Peyer's patch (tissue), 4 donors: ENCODE results near the gene CNTNAP2. TPM values are rescaled to one million over a fixed set of nuclear protein-coding genes. Genes with fewer than 3 reads are reported as not detected.

Experiments used
- DNase-seq, 3 donors: peaks; one replicate each; pipeline ENCODE4 v3.0.0-alpha.2; 2017 to 2019
- H3K27ac ChIP-seq, 4 donors: fragments of 200-600 bp; sonication (generic); one replicate each; pipeline ENCODE4 v1.5.1; 2016 to 2019
- H3K27me3 ChIP-seq, 2 donors: fragments of 200-600 bp; sonication (generic); one replicate each; pipeline ENCODE4 v1.5.1; 2019
- H3K36me3 ChIP-seq, 3 donors: fragments of 200-600 bp; sonication (generic); one replicate each; pipeline ENCODE4 v1.5.1; 2016 to 2019
- H3K4me1 ChIP-seq, 4 donors: fragments of 200-600 bp; sonication (generic); one replicate each; pipeline ENCODE4 v1.5.1; 2016 to 2019
- H3K4me3 ChIP-seq, 4 donors: fragments of 200-600 bp; sonication (generic); 1 replicate in 3 of 4; 2 replicates in 1 of 4; pipeline ENCODE4 v1.5.1; 2016 to 2019; ENCODE audit warnings: mild to moderate bottlenecking in 1 of 4
- H3K9me3 ChIP-seq, 4 donors: fragments of 200-600 bp; sonication (generic); one replicate each; pipeline ENCODE4 v1.5.1; 2016 to 2019; ENCODE audit warnings: mild to moderate bottlenecking in 1 of 4
- CTCF ChIP-seq, 6 experiments: fragments of 450-650 bp in 4 of 6; fragments of 200-600 bp in 2 of 6; sonication (generic) in 1 of 6; IDR thresholded peaks; one replicate each; pipeline ENCODE4 v1.5.1; 2017 to 2019; ENCODE audit warnings: antibody characterized with exemption in 6 of 6, mild to moderate bottlenecking in 3 of 6, moderate library complexity in 1 of 6
- POLR2A ChIP-seq, 2 donors: fragments of 450-650 bp; IDR thresholded peaks; one replicate each; pipeline ENCODE4 v1.5.1; 2017; ENCODE audit warnings: antibody characterized with exemption in 2 of 2, mild to moderate bottlenecking in 2 of 2, moderate library complexity in 2 of 2
- total RNA-seq, 4 donors: library from RNA; depleted of rRNA; stranded (reverse); fragments of >200 nt; gene quantifications; one replicate each; pipeline ENCODE4 v1.1.0, GENCODE V29; 2016

The CNTNAP2 gene
- total RNA-seq, 4 donors from 2014 or later: 1.5 to 4.9 (median 3.6) TPM

- Histone ChIP-seq H3K27me3 (no peaks in the 10 kb centered on the region), H3K4me3 (no peak overlapping the region), H3K4me1 (peaks cover 0 to 3% (median 0%) of the 10 kb centered on the region in 4 donors), H3K36me3 (no peaks in the 10 kb centered on the region), H3K27ac (no peak overlapping the region), H3K9me3 (no peaks in the 10 kb centered on the region)
- no peak for TF ChIP-seq CTCF (IDR thresholded peaks at IDR 0.05)
- no peak for TF ChIP-seq POLR2A (IDR thresholded peaks at IDR 0.05)
- no peak for DNase-seq
Measured at GRCh38 chr7:148241700-148242293, 2125.2 kb downstream of the CNTNAP2 start.

GRCh38 chr7:148242294-148242821 lies 2125.8 kb downstream of the CNTNAP2 start:
- Histone ChIP-seq H3K4me3 (peak overlapping the region in 1 of 4 donors; percentile 1), H3K27ac (no peak overlapping the region), H3K36me3 (no peaks in the 10 kb centered on the region), H3K4me1 (peaks cover 0 to 3% (median 0%) of the 10 kb centered on the region in 4 donors), H3K27me3 (no peaks in the 10 kb centered on the region), H3K9me3 (no peaks in the 10 kb centered on the region)
- DNase-seq: peak in 1 of 3 donors; percentile 49
- TF ChIP-seq CTCF (IDR thresholded peaks at IDR 0.05) (peak; percentile 21 to 68 (median 62)), POLR2A (IDR thresholded peaks at IDR 0.05) (no peak)

- Histone ChIP-seq H3K36me3 (no peaks in the 10 kb centered on the region), H3K4me3 (no peak overlapping the region), H3K9me3 (no peaks in the 10 kb centered on the region), H3K4me1 (peaks cover 0 to 3% (median 0%) of the 10 kb centered on the region in 4 donors), H3K27ac (no peak overlapping the region), H3K27me3 (no peaks in the 10 kb centered on the region)
- no peak for DNase-seq
- TF ChIP-seq CTCF (IDR thresholded peaks at IDR 0.05) (no peak), POLR2A (IDR thresholded peaks at IDR 0.05) (no peak)
Measured at GRCh38 chr7:148245381-148245780, 2128.8 kb downstream of the CNTNAP2 start.

GRCh38 chr7:148253629-148254028 lies 2137.0 kb downstream of the CNTNAP2 start:
- Histone ChIP-seq H3K27ac (no peak overlapping the region), H3K4me3 (no peak overlapping the region), H3K36me3 (no peaks in the 10 kb centered on the region), H3K9me3 (peaks cover 0 to 8% (median 0%) of the 10 kb centered on the region in 4 donors), H3K27me3 (no peaks in the 10 kb centered on the region), H3K4me1 (no peaks in the 10 kb centered on the region)
- no peak for TF ChIP-seq CTCF (IDR thresholded peaks at IDR 0.05)
- TF ChIP-seq POLR2A (IDR thresholded peaks at IDR 0.05): no peak
- DNase-seq: no peak

- no peak overlapping the region for H3K4me3 ChIP-seq
- H3K9me3 ChIP-seq: peaks cover 0 to 8% (median 0%) of the 10 kb centered on the region in 4 donors
- no peaks in the 10 kb centered on the region for H3K36me3 ChIP-seq
- no peaks in the 10 kb centered on the region for H3K27me3 ChIP-seq
- no peak overlapping the region for H3K27ac ChIP-seq
- no peak for TF ChIP-seq POLR2A (IDR thresholded peaks at IDR 0.05)
- TF ChIP-seq CTCF (IDR thresholded peaks at IDR 0.05): no peak
- no peaks in the 10 kb centered on the region for H3K4me1 ChIP-seq
- DNase-seq: no peak
Measured at GRCh38 chr7:148255333-148255732, 2138.7 kb downstream of the CNTNAP2 start.
